GM21825 (cell line): Measurements from ENCODE around the gene PALD1.

ENCODE experiments used
- ATAC-seq: cut with Tn5 transposase; IDR thresholded peaks from one replicate; pipeline ENCODE4 v1.9.1; 2021; ENCODE audit warnings: mild to moderate bottlenecking, moderate library complexity; ENCODE audit not compliant: unreplicated experiment

The PALD1 gene

DNA sequence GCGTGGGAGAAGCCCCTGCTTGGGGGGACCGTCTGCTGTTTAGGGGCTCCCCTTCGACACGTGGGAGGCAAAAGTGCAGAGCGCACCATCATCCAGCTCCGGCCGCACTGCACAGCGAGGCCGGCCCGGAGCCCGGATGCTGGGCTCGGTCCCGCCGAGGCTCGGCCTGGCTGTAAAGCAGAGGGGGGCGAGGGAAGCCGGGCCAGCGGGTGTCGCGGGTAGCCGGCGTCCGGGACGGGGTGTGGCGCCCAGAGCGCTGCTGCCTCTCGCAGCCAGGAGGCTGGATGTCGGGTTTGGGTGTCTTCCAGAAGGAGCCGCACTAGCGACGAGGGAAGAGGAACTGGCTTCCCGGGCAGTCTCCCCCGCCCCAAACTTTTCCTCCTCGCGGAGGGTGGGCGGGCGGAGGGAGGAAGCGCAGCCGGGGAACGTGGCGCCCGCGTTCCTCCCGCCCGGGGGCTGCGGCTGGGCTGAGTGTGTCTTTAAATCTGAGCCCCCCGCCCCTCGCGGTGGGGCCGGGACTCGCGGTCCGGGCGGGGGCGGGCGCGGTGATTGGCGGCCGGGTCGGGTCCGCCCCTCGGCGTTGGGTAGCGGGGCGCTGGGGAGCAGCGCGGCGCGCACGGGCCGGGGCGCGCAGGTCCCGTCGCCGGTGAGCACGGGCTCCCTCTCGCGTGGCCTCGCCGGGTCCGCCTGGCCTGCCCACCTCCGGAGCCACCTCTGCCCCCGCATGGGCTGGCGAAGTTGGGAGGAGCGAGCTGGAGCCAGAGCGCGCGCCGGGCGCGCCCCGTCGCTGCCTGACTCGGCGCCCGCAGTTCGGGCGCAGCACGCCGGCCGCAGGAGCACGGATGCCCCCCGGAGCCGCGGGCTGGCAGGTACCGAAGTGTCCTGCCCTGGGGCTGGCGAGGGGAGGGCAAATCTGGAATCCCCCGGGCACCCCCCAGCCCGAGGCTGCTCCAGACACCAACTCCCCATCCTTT is at the start of gene PALD1:
Gene PALD1 (plus strand): TSS at position 577 of the 974 bp plus-strand sequence. CDS start 47,185 bp downstream, outside the sequence.
- no peak for ATAC-seq

DNA sequence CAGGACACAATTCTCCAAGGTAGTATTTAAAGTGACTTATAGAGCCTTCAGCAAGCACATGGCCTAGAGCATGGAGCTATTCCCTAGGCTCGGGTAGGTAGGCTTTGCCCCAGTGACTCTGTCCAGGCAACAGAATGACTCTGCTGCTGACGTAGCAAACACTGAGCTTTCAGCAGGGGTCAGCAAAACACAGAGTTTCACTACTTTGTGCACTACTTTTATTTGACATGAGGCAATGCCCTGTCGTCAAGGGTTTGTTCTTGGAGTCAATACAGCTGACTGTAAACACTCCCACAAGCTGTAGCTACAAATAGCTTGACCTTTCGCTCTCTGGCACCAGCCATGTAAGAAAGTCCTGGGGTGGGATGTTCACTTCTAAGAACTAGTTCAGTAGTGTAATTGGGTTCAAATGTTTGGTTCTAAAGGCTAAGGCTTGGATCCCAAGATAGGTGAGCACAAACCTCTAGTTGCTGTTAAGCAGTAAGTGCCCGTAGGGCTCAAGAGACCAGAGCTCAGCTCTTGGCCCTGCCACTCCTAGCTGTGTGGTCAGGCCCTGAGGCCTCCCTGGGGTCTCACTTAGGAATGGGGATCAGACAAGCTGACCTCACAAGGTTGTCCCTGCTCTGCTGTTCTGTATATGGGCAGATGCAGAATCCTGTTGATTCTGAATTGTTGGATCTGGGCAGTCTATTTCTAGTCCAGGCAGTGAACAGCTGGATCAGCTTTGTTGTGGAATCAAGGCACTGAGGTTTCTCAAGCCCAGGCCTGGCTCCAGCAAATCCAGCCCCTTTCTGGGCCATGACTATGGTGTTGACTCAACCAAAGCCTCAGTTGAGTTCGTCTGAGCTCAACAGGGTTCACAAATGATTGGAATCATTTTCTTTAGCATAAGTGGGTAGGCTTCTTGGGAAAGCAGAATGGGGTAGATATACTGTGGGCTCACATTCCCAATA is 47.8 kb upstream of the PALD1 start:
- ATAC-seq: no peak

DNA sequence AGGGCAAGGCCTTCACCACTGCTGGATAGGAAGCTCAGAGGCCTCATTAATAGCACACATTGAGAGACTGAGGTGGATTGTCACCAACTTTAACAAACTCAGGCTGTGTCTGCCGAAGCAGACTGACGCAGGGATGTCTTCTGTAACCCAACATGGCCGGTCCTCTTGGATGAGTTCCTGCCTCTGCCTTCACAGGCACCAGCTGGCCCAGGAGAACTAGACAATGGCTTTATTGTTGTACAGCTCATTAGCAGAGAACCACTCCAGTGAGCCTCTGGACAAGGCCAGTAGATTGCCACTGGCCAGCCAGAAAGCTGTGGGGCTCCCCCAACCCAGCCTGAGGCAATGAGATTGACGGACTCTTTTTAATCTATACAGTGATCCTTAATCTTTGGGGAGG is 46.5 kb upstream of the PALD1 start:
- ATAC-seq: no peak

DNA sequence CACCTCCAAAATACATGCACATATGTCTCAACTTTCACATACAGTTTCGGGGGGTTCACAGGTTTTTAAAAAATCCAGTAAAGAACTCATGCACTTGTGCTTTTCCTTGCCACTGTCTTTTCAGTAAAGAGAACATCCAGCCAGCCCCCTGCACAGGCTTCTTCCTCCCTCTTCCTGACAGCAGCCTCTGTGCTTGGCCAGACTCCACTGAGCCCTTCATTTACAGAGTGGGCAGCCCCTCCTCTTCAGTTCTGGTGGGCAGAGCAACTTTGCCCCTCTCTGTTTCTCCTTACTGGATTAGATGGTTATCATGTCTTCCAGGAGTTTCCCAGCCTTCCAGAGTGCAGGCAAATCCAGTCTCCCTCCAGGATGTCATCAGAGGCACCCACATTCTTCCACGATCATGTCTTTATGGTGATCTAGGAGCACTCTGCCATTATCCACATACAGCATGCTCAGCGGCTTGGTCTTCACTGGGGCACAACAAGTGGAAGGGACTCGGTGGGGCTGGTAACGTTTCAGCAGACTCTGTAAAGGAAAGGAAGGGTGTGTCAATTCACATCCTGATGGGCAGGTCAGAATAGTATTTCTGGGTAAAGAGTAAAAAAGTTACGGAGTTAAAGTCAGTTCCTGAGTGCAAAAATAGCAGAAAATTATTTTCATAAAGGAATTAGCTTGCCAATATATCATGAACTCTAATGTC is 45.9 kb upstream of the PALD1 start:
- no peak for ATAC-seq

DNA sequence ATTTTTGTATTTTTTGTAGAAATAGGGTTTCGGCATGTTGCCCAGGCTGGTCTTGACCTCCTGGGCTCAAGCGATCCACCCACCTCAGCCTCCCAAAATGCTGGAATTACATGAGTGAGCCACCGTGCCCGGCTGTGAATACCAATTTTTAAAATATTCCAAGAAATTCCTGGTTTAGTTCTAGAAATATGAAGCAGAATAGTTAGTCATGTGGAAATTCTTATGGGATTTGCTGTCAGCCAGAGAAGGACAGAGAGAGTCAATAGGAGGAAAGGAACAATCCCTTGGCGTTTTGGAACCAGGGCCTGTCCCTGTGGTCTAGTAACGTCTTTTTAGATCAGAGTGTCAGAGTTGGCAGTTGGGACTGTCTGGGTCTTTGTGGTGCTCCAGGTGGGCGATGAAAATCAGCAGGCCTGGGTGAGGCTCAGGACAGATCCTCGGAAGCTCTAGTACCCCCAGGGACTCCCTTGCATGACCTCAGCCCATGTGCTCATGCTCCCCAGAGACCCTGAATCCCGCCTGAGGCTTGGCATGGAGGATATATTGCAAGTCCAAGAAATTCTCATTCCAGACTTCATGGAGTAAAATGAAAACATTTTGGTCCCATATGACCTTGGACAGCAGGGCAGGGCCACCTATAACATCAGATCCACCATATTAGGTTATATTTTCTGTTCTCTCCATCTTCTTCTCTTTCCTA is 44.8 kb upstream of the PALD1 start:
- no peak for ATAC-seq

DNA sequence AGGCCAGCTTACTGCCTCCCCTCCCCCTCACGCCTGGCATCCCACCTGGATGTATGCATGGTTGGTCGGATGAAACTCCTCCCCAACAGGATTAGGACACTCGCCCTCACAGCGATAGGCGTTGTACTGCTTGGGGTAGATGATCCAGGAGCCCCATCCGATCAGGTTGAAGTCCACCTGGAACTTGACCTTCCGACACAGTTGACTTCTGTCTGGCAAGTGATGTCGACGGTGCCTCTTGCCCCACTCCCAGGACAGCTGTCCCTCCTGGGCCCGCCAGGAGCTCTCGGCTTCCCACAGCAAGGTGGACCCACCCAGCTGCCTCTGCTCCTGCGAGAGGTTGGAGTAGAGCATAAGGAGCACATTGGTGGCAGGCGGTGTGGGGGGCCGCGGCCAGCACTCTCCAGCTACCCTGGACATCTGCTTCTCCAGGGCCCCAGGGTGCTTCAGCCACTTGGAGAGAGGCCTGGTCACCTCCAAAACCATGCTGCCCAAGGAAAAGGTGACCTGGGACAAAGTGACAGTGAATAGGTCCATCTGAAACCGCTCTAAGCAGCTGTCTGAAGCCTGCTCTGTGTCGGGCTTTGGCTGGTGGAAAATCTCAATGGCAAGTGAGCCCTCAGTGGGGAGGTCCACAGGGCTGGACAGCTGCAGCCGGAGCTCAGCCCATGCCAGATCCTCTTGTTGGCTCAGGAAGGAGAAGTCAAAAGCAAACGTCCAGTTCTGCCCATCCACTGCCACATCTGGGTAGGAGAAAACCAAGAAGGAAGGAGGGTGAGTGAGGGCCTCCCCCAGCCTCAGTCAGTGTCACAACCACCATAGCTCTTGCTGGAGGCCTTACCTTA is 43.1 kb upstream of the PALD1 start:
- ATAC-seq: no peak

DNA sequence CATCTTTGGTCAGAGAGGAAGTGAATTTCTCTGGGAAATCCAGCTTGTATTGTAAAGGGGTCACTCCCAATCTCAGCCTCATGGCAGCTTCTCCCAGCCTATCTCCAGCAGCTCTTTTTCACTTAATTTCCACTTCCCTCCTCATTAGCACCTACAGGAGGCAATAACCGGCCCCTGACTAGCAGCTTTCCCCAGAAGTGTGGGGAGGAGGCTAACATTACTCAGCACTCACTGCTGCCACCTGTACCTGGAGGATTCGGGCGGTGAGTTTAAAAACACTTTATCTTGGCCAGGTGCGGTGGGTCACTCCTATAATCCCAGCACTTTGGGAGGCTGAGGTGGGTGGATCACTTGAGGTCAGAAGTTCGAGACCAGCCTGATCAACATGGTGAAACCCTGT is 40.8 kb upstream of the PALD1 start:
- ATAC-seq: no peak

DNA sequence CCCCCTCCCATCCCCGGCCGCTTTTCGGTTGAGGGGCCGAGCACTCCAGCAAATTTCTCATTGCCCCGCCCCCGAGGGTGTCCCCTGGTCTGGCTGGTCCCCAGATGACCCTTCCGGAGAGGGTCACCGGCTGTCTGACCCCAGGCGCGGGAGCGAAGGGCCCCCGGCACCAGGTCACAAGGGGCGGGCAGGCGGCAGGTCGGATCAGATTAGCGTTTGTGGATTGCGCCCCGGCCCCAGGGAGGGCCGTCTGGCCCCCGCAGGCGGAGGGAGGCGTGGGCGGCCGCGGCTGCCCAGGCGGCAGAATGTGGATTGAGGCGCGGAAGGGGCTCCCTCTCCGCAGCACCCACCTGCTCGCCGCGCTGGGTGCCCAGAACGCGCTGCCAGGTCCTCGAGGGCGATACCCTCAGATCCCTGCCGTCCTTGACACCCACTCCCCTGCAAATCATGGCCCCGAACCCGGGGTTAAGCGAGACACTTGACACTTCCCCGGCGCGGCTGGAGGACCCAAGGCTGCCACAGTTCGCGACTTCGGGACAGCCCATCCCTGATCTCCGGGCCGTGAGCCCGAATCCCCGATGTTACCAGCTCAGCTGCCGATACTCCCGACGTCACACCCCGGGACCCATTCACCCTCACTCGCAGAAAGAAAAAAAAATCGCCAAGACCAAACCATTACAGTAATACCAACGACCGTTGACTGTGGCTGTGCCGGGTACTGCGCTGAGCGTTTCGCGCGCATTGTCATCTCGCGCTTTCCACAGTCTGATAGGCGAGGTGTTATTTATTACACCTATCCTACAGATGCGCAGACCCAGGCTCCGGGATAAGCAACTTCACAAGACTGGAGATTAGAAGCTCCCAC is 38.0 kb upstream of the PALD1 start:
- no peak for ATAC-seq

DNA sequence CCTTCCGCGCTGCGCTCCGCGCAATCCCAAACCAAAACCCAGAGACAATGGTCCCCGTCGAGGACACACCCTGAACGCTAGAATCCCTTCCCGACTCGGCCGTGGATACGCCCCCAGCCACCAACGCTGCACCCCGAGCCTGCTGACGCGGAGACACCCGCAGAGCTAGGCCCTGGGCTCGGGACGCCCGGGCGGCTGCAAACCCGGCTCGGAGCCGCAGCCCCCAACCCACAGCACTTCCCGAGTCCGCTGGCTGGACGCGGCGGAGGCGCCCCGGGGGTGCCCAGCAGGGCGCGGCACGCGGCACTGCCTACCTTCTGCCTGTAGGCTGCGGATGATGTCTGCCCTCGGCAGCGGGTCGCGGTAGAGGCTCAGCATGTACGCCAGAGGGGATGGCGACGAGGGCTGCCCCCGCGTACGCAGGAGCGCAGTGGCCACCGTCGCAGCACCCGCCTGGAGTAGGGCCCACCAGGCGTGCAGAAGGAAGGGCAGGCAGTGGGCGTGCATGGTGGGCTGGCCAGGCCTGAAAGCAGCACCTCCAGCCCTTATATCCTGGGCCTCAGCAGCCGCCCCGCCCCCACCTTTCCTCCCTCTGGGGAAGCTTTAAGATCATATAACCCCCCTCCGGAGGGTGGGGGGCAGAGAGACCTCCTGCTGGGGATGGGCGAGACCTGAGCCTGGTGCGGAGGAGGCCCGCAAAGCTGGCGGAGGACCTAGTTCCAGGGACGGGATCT is 37.2 kb upstream of the PALD1 start, which contains the start of gene NODAL:
Gene NODAL (minus strand): TSS at position 521 of the 734 bp plus-strand sequence. CDS start 14 bp downstream, at position 507.
- no peak for ATAC-seq

DNA sequence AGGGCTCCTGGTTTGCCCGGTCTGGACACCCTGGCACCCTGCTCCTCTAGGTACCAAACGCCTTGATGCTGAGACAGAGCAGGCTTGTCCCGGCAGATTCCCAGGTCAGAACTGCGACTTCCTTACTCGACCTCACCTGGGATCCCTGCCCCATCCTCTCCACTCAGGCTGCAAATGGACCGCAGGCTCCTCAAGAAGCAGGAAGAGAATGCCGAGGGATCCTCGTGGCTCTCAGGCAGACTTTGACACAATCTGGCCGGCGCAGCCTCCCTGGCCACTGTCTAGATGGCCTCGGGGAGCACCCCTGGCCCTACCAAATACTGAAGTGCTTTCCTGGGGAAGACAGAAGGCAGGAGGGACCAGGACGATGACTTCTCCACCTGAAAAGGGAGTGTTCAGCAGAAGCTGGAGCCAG is 36.7 kb upstream of the PALD1 start:
- ATAC-seq: no peak

DNA sequence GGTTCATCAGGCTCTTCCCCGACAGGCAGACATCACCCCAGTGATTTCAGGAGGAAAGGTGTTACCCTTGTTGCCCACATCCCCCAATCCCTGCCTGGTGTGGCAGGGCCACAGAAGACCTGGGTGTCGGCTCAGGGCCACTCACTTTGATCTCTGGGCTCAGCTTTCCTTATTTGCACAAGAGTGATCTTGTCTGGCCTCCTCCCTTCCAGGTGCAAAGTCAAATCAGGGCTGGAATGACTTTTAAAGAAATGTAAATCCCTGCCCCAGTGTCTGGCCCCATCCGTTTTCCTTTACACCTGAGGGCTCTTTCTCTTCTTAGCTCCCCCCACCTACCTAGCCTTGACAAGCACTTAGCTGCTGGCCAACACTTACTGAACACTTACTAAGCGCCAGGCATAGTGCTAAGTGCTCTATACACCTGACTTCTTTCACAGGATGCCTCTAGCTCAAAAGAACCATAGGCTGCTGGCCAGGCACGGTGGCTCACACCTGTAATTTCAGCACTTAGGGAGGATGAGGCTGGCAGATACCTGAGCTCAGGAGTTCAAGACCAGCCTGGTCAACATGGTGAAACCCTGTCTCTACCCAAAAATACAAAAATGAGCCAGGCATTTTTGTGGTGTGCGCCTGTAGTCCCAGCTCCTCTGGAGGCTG is 36.1 kb upstream of the PALD1 start:
- ATAC-seq: no peak

DNA sequence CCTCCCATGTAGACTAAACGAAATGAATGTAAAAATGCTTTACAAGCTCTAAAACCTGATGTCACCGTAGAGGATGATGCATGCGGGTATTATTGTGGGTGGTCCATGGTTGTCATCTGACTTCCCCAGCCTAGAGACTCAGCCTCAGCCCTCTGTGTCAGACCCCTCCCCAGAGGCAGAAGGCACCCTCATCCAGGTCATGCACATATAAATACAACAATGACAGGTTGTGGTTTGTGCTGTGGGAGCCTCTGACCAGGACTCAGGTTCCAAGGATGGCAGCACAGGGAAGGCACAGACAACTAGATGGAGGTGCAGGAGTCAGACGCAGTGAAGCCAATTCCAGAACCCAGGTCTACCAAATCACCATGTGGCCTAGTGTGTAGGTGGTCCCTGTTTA is 33.8 kb upstream of the PALD1 start:
- ATAC-seq: no peak

DNA sequence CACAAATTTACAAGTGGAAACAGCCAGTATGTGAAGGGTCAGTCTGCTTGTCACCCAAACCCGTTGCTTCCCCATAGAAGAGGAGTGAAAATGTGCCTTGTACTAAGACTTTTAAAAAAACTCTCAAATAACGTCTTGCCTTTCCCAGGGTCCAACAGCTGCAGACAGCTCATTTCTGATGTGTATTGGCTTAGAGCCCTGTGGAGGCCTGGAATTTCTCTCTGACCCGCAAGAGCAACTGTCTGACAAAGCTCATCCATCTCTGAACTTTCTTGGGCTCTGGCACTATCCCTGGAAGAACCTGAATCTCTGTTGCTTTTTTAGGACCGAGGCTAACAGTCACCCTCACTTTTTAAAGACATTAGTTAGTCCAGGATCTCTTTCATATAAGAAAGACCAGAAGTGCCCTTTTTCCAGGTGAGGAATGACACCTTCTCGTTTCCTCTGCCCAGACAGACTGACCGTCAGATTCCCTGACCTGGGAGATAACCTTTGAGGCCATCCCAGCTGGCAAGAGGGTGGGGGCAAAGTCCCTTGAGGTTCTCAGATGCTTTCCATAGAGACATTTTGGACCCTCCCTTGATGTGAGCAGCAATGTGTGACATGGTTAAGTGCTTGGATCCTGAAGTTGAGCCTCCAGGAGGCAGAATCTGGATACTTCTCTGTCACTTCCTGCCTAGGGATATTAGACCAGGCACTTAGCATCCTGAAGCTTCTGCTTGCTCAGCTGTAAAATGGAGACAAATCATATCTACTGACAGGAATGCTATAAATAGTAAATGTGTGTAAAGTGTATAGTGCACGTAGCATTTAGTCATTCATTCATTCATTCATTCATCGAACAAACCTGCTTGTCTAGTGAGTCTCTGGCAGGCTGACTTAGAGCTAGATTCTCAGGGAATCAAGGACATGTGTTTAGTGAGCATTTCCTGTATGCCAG is 32.6 kb upstream of the PALD1 start:
- no peak for ATAC-seq

DNA sequence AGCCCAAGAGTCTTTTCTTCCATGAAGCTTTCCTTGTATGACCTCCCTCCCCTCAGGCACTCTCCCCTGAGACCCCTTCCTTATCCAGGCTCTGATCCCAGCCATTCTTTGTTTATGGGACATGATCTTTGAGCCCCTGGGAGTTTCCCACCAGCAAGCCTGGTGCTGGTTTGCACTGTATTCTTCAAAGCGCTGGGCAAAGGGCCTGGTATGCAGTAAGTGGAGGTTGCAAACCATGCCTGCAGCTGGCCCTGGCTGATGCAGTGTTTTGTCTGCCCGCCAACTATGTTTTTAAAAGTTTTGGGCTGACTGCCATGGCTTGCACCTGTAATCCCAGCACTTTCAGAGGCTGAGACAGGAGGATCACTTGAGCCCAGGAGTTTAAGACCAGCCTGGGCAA is 30.3 kb upstream of the PALD1 start:
- no peak for ATAC-seq

DNA sequence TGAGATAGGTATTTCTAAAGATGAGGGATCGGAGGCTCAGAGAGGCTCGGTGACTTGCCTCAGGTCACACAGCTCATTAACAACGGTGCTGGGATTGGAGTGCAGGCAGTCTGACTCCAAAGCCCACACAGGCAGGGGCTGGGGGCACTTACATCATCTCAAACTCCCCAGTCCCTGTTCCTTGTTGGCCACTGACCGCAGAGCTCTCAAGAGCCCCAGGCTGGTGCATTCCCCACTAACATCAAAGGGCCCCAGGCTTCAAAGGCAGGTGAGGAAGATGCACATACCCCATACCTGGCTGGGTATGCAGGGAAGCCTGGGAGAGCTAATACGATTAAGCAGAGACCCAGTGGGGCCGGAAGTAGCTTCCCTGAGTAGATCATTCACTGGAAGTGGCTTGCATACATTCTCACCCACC is 23.3 kb upstream of the PALD1 start:
- no peak for ATAC-seq

DNA sequence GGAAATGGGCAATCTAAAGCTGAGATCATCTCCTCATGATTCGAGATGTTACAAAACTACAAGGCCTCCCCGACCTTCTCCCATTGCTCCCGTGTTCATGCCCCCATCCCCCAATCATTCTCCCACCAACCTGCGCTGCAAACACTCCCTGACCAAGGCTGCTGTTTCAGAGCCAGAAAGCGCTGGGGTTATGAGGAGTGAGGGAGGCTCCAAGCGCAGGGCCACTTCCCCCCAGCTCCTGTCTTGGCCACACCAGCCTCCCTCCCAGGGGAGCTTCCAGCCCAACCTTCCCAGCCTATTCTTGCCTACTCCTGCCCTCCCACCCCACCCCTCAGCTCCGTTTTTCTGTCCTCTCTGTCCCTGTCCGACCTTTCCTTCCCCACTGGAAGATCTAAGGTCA is 22.4 kb upstream of the PALD1 start:
- ATAC-seq: no peak
